ENCODE measurements around the gene TRIM31. TPM values are rescaled to one million over a fixed set of nuclear protein-coding genes. Genes with fewer than 3 reads are reported as not detected.

TRIM31 gene
- total RNA-seq, 4 donors from 2014 or later: not detected

GRCh38 chr6:30075790-30076732 is 36.8 kb downstream of the TRIM31 start:
- H3K4me3 ChIP-seq (replicated peaks in 1 of 3): peak overlapping the region in 1 of 3 donors; percentile 31
- DNase-seq: peak; percentile 19 to 33
- TF ChIP-seq CTCF (IDR thresholded peaks at IDR 0.05): peak in 2 of 6 experiments; percentile 17 to 24
- TF ChIP-seq POLR2A (IDR thresholded peaks at IDR 0.05): no peak
- H3K27ac ChIP-seq: no peak overlapping the region
- intact Hi-C loops (cut with DNase I): no loop called here
- 30 to 37% methylated on average over 15 to 20 of the region's 22 CpGs for WGBS, 2 donors
- peaks cover 13 to 22% of the 10 kb centered on the region in 2 donors for H3K4me1 ChIP-seq
- no peaks in the 10 kb centered on the region for H3K36me3 ChIP-seq
- no peaks in the 10 kb centered on the region for H3K9me3 ChIP-seq
- peaks cover 24% of the 10 kb centered on the region for H3K27me3 ChIP-seq

GRCh38 chr6:30075094-30075789 is 37.6 kb downstream of the TRIM31 start, which contains the start of gene RNF39:
Gene RNF39 (minus strand): TSS chr6:30075769. CDS start chr6:30075585, 184 bp downstream.
- H3K36me3 ChIP-seq: no peaks in the 10 kb centered on the region
- H3K4me1 ChIP-seq: peaks cover 13 to 25% of the 10 kb centered on the region in 2 donors
- H3K27me3 ChIP-seq: peaks cover 33% of the 10 kb centered on the region
- no peak for TF ChIP-seq POLR2A (IDR thresholded peaks at IDR 0.05)
- intact Hi-C loops (cut with DNase I): no loop called here
- peak within 1 kb of the TSS in 1 of 3 donors; percentile 31 for H3K4me3 ChIP-seq (replicated peaks in 1 of 3)
- no peaks in the 10 kb centered on the region for H3K9me3 ChIP-seq
- no peak within 1 kb of the TSS for H3K27ac ChIP-seq
- DNase-seq: no peak
- WGBS, 2 donors: 1 to 4% methylated on average over 11 to 22 of the region's 64 CpGs

GRCh38 chr6:30074331-30075093 is 38.4 kb downstream of the TRIM31 start:
- TF ChIP-seq CTCF (IDR thresholded peaks at IDR 0.05): no peak
- Histone ChIP-seq H3K27me3 (peaks cover 33% of the 10 kb centered on the region), H3K9me3 (no peaks in the 10 kb centered on the region), H3K4me3 (replicated peaks in 1 of 3) (peak overlapping the region in 1 of 3 donors; percentile 31), H3K4me1 (peaks cover 13 to 25% of the 10 kb centered on the region in 2 donors), H3K36me3 (peaks cover 2 to 5% of the 10 kb centered on the region in 2 donors), H3K27ac (no peak overlapping the region)
- intact Hi-C loops (cut with DNase I): no loop called here
- DNase-seq: no peak
- WGBS, 2 donors: 8 to 9% methylated on average over 37 of the region's 37 CpGs

- intact Hi-C loops (cut with DNase I): no loop called here
Observed at GRCh38 chr6:30073489-30074235, 39.2 kb downstream of the TRIM31 start.

More at GRCh38 chr6:30073489-30074235, 39.2 kb downstream of the TRIM31 start:
- TF ChIP-seq CTCF (IDR thresholded peaks at IDR 0.05): no peak
- no peak for TF ChIP-seq POLR2A (IDR thresholded peaks at IDR 0.05)
- H3K36me3 ChIP-seq: peaks cover 8 to 9% of the 10 kb centered on the region in 2 donors
- no peak for DNase-seq
- 40 to 52% methylated on average over 7 of the region's 7 CpGs for WGBS, 2 donors
- no peak overlapping the region for H3K4me3 ChIP-seq (replicated peaks in 1 of 3)
- H3K27ac ChIP-seq: no peak overlapping the region
- H3K4me1 ChIP-seq: peaks cover 13 to 25% of the 10 kb centered on the region in 2 donors
- peaks cover 33% of the 10 kb centered on the region for H3K27me3 ChIP-seq
- H3K9me3 ChIP-seq: no peaks in the 10 kb centered on the region

All from thyroid gland (tissue), 4 donors.